Measurements from ENCODE around the gene PBX4.

Gene PBX4

GRCh38 chr19:19517235-19517619, 101.3 kb downstream of the PBX4 start:
- no peak for DNase-seq

GRCh38 chr19:19515642-19516519, 102.6 kb downstream of the PBX4 start, which contains the start of gene NDUFA13:
TSS of gene NDUFA13 (plus strand) at chr19:19516225. CDS start at chr19:19516239, 14 bp downstream.
- peak; percentile 98 for DNase-seq

- DNase-seq: no peak
Observed at GRCh38 chr19:19514881-19515641, 103.4 kb downstream of the PBX4 start, which contains the start of gene TSSK6. TSS of gene TSSK6 (minus strand) at chr19:19515548. CDS start at chr19:19515427, 121 bp downstream.

GRCh38 chr19:19514215-19514657, 104.3 kb downstream of the PBX4 start:
- DNase-seq: peak; percentile 82

- no peak for DNase-seq
Observed at GRCh38 chr19:19513682-19514081, 104.8 kb downstream of the PBX4 start.

Data from right forelimb (tissue), 1 donor.